Adipose tissue (tissue), 3 donors: Measurements from ENCODE around the gene PLEK. TPM values are rescaled to one million over a fixed set of nuclear protein-coding genes. Genes with fewer than 3 reads are reported as not detected.
"Not testable (repeated sequence)": the region's sequence is repeated elsewhere in the genome, so short reads cannot be mapped to it uniquely, and the experiment has no call there.

Experiments used
- H3K27ac ChIP-seq: one replicate; pipeline ENCODE4 v1.5.1; 2013; ENCODE audit warnings: low read depth, low read length
- WGBS, 3 donors: extraction: QIAGEN DNeasy Blood & Tissue Kit; methylation state at CpG; one replicate each; pipeline ENCODE4 v1.1.7; 2013; 5-methylcytosine and 5-hydroxymethylcytosine counted together
- polyA plus RNA-seq, 3 donors: library from polyadenylated mRNA; stranded (reverse); fragments of 200-250 nt; gene quantifications; one replicate each; pipeline ENCODE4 v1.2.3, GENCODE V29; 2013
- donor health status: healthy with polysubstance abuse.
- donor health status: Bipolar disorder and iron deficiency.
- donor health status: healthy.

PLEK gene
- polyA plus RNA-seq, 3 donors = 1.6 to 52.2 (median 18.2) TPM

DNA sequence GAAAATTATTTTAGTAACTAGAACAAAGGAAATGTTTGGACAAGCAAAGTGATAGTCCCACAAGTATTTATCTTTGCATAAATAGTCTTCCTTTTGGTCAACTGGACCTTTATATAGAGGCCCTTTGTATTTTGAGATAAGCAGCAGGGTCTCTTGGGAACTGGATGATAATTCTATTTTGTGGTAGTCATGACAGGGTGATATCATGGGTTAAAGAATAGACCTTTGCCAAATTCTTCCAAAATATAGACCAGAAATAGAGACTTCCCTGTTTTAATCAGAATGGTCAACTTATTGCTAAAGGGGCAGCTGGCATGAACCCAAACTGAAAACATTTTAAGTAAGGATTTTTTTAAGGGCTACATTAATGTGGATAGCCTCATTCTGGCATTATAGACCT lies 10.5 kb downstream of the PLEK start:
- no peak overlapping the region for H3K27ac ChIP-seq

DNA sequence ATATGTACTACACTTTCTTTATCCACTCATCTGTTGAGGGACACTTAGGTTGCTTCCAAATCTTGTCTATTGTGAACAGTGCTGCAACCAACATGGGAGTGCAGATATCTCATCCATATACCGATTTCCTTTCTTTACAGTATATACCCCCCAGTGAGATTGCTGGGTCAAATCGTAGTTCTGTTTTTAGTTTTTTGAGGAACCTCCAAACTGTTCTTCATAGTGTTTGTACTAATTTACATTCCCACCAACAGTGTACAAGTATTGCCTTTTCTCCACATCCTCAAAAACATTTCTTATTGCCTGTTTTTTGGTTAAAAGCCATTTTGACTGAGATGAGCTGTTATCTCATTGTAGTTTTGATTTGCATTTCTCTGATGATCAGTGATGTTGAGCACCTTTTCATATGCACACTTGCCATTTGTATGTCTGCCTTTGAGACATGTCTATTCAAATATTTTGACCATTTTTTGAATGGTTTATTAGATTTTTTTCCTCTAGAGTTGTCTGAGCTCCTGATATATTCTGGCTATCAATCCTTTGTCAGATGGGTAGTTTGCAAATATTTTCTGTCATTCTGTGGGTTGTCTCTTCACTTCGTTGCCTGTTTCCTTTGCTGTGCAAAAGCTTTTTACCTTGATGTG lies 12.2 kb downstream of the PLEK start:
- 62 to 78% (median 78%) methylated on average over 3 of the region's 3 CpGs for WGBS, 3 donors
- H3K27ac ChIP-seq = no peak overlapping the region

DNA sequence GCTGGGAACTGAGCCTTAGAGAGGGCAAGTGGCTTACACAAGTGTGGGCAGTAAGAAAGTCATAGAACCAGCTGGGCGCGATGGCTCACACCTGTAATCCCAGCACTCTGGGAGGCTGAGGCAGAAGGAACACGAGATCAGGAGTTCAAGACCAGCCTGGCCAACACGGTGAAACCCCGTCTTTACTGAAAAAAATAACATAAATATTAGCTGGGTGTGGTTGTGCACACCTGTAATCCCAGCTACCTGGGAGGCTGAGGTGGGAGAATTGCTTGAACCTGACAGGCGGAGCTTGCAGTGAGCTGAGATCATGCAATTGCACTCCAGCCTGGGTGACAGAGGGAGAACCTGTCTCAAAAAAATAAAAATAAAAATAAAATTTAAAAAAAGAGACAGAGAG lies 13.7 kb downstream of the PLEK start:
- not testable (repeated sequence) for H3K27ac ChIP-seq
- WGBS, 3 donors = 80 to 88% (median 82%) methylated on average over 6 of the region's 6 CpGs

DNA sequence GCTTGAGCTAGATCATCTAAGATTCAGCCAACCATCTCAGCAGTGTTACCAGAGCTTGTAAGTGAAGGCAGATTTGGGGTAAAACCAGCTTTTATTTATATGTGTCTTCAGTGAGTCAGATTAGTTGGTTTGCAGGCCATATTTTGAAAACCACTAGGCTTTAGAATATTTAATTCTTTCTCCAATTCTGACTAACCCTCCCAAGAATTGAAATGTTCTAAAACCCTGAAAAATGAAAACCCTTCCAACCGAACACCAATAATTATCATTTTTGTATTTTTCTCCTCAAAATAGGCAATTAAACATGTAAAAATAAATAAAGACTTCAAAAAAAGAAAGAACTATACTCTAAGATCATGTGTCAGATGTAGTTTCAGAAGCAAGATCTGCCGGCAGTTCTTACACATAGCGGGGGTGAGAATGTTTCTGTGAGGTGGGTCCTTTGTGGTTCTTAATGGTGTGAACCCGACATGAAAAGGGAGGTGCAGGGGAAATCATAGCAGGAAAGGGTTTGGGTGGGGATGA lies 14.2 kb downstream of the PLEK start:
- 75 to 82% (median 81%) methylated on average over 4 of the region's 4 CpGs for WGBS, 3 donors
- H3K27ac ChIP-seq = no peak overlapping the region

DNA sequence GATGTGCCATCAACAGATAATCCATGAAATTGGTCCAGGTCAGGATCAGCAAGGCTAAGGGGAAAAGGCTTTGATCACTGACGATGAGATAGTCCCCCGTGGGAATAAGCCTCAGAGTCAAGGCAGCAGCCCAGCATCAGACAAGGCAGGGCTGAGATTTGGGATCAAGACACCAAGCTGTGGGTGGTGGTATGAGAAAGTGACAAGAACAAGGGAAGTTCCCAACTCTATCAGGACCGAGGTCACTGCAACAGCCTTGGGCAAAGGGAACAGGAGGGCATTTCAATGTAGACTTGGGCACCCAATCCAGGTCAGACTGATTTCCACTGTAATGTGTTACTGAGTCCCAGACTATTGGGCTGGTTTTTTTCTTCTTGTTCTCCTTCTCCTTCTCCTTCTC lies 18.7 kb downstream of the PLEK start:
- H3K27ac ChIP-seq = no peak overlapping the region
- WGBS, 3 donors = 72 to 79% (median 78%) methylated on average over 3 of the region's 3 CpGs

DNA sequence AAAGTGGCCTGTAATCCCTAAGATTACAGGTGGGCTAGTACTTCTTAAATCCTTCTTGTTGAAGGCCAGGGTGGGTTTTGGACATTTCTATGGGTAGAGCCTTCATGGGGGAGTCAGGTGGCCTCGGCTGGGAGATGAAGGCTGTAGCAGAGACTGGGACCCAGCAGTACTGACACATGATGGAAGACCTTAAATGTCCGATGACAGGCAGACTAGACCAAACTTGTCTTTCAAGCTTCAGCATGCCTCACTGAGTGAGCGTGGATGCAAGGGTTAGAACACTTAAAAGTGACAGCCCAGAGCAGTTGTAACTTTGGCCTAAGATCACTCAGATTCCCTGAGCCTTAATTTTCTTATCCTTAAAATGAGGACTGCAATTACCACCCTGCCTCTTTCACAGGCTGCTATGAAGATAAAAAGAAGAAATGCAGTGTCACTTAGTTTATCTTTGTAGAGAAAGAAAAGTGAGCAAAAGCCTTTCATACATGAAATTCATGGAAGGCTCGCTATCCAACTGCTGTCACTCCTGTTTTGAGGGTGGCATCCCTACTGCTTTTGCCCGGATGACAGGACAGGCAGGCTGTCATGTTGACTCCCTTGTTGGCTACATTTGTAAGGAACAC lies 19.5 kb downstream of the PLEK start:
- H3K27ac ChIP-seq = no peak overlapping the region
- 65 to 82% (median 71%) methylated on average over 5 of the region's 5 CpGs for WGBS, 3 donors

DNA sequence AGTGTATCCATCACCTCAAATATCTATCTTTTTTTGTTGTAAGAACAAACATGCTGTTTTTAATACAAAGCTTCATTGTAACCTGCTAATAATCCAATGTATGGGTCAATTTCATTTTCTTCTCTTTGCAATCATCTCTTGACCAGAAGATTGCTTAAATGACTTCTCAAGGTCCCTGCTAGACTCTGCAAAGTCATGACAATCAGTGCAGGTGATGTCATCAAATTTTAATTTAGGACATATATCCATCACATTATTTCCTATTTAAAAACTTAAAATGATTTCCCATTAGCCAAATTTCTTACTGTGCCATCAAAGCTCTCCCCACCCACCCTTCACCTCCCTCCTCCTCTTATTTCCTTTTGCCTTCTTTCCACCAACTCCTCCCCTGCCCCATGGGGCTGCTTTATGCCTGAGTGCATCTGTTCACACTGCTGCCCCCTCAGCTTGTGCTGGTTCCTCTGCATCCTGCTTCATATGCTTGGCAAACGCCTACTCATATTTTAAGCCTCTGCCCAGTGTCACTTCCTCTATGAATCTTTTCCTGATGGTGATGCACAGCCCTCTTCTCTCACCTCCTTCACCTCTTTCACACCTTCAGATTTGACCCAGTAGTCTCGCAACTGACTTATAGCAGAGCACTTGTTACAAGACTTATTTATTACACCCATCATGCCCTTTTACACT lies 20.3 kb downstream of the PLEK start:
- WGBS, 3 donors = 53 to 63% (median 59%) methylated on average over 2 of the region's 2 CpGs
- H3K27ac ChIP-seq = no peak overlapping the region

DNA sequence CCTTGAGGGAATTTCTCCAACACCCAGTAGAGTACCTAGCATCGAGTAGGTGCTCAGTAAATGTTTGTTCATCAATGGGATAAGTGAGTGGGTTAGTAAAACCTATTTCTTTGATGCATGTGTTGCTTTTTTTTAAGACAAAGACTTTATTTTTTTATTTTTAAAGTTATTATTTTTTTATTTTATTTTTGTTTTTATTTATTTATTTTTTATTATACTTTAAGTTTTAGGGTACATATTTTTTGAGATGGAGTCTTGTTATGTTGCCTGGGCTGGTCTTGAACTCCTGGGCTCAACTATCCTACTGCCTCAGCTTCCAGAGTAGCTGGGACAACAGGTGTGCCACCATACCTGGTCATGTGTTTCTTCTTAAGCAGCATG lies 20.8 kb downstream of the PLEK start:
- H3K27ac ChIP-seq = no peak overlapping the region
- WGBS, 3 donors = 68 to 84% (median 81%) methylated on average over 1 of the region's 1 CpG

DNA sequence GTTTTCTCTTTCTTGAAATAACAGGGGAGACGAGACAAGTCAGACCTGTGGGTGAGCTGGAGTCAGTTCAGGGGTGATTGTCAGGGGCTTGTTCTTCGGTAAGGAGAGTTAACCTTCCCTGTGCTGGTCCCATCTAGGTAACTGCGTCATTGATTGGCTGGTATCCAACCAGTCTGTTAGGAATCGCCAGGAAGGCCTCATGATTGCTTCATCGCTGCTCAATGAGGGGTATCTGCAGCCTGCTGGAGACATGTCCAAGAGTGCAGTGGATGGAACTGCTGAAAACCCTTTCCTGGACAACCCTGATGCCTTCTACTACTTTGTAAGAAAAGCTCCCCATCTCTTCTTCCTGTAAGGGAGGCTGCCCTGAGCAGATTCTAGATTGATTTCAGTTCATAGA lies 21.3 kb downstream of the PLEK start:
- no peak overlapping the region for H3K27ac ChIP-seq
- WGBS, 3 donors = 66 to 77% (median 77%) methylated on average over 5 of the region's 5 CpGs

DNA sequence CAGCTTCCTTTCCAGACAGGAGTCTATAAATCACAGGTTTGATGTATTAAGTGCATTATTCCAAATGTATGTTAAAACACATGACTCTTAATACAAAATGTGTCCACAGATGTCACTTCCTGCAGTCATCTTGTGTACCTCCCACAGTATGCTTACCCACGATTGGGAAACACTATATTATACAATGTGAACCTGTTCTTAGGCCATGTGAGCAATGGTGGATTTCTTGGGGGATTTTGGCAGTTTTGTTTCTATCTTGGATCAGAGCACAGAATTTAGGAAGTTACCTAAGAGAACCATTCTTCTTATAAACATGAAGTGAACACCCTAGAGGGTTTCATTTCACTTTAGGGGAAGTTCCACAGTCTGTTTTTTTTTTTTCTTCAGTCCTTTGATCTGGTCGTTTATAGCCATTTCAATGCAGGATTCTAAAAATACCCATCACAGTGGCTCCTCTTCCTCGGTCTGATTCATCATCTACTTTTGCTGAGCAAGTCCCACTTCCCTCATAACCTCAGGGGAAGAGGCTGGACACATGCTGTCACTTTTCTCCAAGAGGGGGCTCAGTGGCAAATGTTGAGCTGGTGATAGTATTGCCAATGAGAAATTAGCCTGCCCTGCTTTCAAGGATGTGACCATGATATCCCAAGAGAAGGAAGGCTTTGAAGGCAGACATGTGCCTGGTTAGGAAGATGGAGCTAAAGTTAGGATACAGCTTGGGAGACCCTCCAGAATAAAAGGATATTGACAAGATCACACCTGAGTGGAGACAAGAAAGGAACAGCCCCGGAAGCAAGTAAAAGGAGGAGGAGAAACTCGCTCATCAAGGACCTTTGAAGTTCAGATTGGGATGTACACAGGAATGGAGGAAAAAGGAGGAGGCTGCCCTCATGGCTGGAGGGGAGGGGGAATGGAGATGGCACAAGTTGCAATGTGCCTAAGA lies 22.6 kb downstream of the PLEK start:
- WGBS, 3 donors = 43 to 53% (median 48%) methylated on average over 5 of the region's 5 CpGs
- no peak overlapping the region for H3K27ac ChIP-seq

DNA sequence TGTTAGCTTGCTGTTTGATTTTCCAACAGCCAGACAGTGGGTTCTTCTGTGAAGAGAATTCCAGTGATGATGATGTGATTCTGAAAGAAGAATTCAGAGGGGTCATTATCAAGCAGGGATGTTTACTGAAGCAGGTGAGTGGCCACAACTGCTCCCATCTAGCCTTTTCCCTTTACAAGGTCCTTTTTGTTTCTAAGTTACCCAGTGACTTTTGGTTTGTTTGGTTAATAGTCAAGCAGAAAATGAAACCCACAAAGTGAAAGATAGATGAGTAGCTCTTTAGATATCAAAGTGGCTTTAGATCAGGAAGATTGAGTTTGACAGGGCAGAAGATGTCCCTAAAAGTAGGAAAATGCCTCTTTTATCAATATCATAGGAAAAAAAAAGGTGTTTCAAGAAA lies 23.3 kb downstream of the PLEK start:
- H3K27ac ChIP-seq = no peak overlapping the region

DNA sequence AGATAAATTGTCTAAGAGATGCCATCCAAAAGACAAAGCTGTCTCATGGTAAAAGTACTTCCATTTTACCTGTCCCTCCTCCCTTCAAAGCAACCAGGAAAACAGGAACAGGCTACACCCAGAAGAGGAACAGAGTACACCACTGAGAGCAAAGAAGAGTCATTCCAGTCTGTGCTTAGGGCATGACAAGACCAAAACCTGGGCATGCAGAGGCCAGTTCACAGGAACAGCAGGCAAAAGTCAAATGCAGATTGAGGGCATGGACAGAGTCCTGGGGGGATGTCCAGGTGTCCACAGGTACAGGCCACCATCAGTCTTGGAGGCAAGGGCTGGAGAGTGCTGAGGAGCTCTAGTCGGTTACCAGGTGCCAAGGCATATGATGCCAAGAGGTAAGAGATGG lies 23.7 kb downstream of the PLEK start:
- WGBS, 3 donors = 75 to 100% (median 96%) methylated on average over 1 of the region's 1 CpG
- no peak overlapping the region for H3K27ac ChIP-seq

DNA sequence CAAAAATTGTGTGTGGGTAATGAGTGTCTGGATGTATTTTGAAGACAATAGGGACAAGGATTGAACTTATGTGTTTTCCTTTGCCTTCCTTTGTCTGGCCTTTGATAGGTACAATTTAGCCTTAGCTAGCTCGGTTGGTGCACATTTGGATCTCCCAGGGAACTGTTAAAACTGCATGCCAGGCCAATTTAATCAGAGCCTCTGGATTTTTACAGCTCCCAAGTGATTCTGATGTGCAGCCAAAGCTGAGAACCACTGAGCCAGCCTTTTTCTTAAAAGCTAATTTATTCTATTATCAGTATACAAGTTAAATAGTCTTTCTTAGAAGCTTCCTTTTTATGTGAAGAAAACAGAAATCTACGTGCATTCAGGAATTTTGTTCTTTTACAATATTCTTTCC lies 25.0 kb downstream of the PLEK start:
- WGBS, 3 donors = 46 to 72% (median 54%) methylated on average over 2 of the region's 2 CpGs

DNA sequence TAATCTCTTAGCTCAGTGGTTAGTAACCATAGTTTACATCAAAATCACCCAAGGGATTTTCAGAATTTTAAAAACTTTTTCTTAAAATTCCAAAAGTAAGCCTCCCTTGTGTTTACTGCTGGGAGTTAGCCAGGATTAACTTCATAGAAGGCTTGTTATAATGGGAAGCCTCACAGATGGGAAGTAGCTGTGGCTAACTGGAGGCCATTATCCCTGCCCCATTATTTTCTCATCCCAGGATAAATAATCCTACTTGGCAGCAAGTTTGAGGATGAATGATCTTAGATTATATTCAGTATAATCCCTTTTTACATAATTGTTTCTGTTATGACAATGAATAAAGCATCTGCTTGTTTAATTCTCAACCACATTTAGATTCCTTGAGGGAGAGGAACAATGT lies 25.5 kb downstream of the PLEK start:
- H3K27ac ChIP-seq = no peak overlapping the region

More for the DNA sequence above, 25.0 kb downstream of the PLEK start:
- H3K27ac ChIP-seq = no peak overlapping the region

DNA sequence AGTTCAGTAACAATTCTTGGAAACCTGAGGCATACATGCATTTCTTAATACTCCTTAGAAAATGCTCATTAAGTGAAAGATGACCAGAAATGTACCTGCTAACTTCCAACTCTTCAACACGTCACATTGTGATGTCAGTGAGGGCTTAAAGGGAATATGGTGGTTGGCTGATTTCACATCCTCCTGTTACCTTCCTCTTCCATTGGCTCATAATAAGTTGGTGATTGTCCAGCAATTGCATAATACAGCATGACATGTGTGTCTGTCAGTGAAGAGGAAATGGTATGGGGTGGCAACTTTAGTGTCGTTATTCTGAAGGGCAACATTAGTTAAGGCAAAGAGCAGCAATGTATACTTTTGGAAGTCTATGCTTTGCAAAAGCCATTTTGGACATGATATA lies 26.0 kb downstream of the PLEK start:
- 32 to 78% (median 39%) methylated on average over 2 of the region's 2 CpGs for WGBS, 3 donors

DNA sequence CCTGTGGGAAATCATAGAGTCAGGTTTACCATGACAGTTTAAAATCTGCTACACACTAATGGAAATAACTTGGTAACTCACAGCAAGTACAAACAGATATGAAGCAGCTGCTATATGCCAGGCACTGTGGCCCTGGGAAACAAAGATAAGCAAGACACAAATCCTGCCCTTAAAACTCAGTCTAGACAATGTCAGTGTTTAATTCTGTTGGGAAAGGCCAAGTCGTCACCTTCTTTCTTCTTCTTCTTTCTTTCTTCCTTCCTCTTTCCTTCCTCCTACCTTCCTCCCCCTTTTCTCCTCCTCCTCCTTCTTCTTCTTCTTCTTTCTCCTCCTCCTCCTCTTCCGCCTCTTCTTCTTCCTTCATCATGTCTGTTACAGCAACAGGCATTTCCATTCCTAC lies 26.8 kb downstream of the PLEK start:
- 48 to 78% (median 55%) methylated on average over 2 of the region's 2 CpGs for WGBS, 3 donors
- H3K27ac ChIP-seq = no peak overlapping the region

More for the DNA sequence above, 26.0 kb downstream of the PLEK start:
- H3K27ac ChIP-seq = no peak overlapping the region

DNA sequence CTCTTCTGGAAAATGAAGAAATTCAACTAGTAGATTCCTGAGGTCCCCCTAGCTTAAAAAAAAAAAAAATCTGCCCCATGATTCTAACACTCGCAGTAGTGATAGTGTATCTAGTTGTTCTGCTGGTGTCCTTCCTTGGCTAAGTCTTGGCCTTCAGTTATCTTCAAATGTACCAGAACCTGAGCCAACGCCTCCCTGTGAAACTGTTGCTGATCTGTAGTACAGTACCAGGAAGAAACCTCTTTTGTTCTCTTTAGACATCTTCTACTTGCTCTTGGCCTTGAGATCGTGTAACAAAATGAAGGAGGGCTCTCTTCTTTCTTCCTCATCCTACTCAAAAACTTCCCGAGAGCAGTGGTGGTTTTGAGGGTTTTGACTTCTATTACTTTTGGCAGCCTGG lies 31.0 kb downstream of the PLEK start:
- 78 to 93% (median 89%) methylated on average over 4 of the region's 4 CpGs for WGBS, 3 donors

DNA sequence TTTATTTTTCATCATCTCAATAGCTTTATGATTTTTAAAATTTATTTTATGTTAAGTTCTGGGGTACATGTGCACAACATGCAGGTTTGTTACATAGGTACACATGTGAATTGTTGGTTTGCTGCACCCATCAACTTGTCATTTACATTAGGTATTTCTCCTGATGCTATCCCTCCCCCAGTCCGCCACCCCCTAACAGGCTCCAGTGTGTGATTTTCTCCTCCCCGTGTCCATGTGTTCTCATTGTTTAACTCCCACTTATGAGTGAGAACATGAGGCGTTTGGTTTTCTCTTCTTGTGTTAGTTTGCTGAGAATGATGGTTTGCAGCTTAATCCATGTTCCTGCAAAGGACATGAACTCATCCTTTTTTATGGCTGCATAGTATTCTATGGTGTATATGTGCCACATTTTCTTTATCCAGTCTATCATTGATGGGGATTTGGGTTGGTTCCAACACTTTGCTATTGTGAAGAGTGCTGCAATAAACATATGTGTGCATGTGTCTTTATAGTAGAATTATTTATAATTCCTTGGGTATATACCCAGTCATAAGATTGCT lies 32.7 kb downstream of the PLEK start:
- H3K27ac ChIP-seq = not testable (repeated sequence)
- 83 to 97% (median 95%) methylated on average over 3 of the region's 3 CpGs for WGBS, 3 donors

More for the DNA sequence above, 31.0 kb downstream of the PLEK start:
- H3K27ac ChIP-seq = no peak overlapping the region
